HG03354 (cell line): ENCODE data around the gene UBAC2.
A peak's percentile ranks its signal among the peaks of the same experiment; 100 is the strongest.

Source experiments
- ATAC-seq: cut with Tn5 transposase; IDR thresholded peaks from one replicate; pipeline ENCODE4 v1.9.1; 2021; ENCODE audit warnings: mild to moderate bottlenecking; ENCODE audit not compliant: unreplicated experiment, poor library complexity, severe bottlenecking

Gene UBAC2

DNA sequence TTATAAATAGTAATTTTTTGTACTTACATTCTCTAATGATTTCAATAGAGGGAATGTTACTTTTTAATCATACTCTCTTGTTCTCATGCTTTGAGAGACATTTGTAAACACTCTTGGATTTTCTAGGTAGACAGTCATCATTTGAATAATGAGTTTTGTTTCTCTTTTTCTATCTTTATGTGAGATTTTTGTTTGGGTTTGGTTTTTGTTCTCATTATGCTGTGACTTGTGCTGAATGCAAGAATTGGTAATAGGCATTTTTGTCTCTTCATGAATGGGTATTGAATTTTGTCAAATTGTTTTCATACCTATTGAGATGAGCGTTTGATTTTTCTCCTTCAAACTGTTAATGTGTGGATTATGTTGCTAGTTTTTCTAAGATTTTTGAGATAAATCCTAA lies 163.3 kb downstream of the UBAC2 start:
- no peak for ATAC-seq

DNA sequence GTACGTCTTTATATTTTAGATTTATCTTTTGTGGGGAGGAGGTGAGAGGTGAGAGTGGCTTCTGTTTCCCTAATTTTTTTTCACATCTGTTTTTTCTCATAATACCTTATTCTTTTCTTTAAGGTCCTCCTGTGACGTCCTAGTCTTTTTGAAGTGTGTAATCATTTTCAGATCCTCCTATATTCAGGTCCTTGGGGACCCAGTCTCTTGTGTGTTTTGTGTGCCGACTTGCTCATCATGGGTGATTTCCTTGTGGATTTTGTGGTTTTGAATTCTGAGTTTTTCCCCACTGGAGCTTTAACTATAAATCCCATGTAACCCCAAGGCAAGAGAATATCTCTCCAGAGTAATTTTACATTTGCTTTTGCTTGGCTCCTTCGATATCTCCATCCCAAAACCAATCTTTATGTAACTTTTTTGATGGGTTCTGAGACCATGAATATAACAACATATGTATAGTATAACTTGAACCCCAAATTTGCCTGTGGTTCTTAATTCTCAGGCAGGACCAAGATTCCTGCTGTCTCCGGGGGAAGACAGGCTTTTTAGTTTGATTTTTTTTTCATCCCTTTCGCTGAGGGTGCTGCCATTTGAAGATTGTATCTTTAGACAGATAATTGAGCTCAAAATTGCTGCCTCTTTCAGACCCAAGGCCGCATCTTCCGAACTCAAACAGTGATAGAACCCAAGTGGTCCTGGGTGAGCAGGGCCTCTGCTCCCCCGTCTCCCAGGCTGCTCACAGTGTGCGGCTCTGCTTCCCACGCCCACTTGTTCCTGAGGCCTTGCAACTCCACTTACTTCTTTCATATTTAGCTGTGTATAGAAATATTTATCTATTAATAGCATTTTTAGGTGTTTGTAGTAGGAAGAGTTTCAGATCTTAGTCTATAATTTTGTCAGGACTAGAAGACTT lies 165.7 kb downstream of the UBAC2 start:
- peak; percentile 52 for ATAC-seq

DNA sequence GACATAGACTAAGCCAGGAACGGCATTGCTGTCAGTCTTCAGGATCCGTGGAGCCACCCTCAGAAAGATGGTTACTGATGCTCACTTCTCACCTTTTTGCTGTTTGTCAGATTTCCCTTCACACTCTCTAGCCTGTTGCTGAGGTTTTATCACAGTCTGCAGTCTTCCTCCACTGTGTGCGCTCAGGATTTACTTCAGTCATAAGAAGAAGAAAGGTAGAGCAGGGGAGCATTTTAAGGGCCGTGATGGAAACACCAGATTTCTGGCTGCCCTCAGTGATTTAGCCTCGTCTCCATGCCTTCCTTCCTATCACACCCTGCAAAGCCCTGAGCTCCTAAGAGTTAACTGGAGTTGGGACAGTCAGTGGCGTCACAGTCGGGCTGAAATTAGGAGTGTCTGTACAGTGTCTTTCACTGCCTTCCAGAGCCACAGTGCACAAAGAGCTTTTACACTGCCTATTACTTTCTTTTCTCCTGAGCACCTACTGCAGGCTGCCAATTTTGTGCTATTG lies 166.5 kb downstream of the UBAC2 start:
- ATAC-seq, result no peak

DNA sequence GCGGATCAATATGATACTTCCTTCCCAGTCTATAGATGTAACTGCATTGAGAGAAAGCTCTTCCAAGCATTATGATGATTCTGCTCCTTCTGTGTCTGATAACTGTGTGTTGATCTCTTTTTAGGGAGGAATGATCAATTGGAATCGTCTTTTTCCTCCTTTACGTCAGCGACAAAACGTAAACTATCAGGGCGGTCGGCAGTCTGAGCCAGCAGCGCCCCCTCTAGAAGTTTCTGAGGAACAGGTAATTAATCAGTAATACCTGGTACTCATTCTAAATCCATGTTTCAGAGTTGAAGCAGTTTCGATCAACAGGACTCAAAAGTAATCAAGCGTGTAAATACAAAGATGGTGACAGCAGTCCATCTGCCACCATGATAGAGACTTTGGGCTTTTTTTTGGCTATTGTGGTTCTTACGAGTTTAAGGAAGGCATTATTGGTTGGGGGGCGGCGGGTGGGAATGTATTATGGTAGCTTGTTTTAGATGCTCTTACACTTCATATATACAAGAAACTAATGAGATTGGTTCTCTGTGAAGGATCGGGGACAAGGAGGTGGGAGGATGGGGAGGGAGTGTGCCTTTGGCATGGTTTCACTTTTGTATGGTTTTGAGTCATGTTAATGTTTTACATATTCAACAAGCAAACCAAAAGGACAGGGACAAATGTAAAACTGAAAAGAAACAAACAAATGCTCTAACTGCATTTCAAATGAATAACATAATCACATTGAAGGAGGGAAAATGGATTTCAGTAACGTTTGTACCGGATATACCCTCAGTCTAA lies 167.2 kb downstream of the UBAC2 start:
- ATAC-seq, result peak; percentile 59

DNA sequence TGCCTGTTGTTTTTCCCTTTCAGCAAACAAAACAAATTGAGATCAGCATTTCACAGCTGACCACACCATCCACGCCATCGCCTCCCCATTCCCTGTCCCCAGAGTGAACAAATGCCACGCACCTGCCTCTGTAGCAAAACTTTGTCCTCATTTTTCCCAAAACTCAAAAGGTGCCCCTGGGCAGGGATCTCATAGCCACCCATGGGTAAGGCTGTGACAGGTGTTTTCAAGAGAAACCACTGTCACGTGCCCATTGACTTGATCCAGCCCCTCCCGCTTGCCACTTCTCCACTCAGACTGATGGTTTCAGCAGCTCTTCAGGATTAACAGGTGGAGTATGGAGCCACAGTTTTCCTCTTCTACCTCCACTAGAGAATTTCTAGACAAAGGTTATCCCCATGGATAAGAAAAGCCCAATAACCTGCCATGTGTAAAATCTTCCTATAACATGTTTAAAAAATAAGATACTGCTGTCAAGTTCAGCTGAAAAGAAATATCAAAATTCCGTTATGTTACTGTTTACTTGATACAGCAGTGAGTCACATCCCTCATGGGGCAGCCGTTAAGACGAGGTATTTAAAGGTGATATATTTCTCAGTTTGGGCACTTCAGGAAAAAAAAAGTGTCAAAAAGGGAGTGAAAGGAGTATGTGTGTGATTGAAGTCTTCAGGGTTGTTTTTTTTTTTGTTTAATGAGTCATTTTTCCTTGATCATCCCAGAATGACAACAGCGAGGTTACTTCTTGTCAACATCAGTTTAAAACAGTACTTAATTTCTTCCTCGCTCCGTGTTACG lies 170.0 kb downstream of the UBAC2 start:
- ATAC-seq, result no peak

DNA sequence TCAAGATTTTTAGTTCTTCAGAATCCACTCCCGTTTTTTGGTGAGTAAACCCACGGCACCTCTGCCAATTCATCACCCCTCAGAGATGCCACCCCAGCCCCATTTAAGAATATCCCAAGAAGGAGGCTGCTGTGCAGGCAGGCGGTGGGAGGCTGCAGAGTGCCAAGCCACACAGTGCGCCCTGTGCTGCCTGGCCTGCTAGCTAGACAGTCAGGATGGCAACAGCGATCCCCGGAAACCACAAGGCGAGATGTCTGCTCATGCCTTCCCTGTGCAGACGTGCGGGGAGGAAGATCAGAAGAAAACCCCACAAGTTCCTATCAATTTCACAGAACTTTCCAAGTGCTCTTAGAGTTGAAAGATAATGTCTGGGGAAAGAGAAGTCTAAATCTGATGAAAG lies 171.3 kb downstream of the UBAC2 start:
- ATAC-seq, result no peak

DNA sequence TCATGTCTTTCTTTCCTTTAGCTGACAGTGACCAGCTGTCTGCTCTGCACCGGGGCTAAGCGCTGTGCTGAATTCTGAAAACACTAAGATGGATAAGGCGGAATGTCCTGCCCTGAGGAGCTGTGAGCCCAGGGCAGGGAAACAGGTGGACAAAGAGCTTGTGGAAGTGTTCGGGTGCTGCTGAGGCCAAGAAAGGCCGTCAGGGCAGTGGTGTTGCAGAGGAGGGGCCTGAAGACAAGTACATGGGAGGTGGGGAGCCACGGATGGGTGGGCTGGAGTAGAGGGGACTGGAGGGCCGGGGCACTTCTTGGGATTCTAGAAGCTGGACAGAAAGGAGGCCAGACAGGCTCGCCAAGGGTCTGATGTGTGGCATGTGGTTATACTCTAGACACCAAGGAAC lies 172.8 kb downstream of the UBAC2 start:
- no peak for ATAC-seq

DNA sequence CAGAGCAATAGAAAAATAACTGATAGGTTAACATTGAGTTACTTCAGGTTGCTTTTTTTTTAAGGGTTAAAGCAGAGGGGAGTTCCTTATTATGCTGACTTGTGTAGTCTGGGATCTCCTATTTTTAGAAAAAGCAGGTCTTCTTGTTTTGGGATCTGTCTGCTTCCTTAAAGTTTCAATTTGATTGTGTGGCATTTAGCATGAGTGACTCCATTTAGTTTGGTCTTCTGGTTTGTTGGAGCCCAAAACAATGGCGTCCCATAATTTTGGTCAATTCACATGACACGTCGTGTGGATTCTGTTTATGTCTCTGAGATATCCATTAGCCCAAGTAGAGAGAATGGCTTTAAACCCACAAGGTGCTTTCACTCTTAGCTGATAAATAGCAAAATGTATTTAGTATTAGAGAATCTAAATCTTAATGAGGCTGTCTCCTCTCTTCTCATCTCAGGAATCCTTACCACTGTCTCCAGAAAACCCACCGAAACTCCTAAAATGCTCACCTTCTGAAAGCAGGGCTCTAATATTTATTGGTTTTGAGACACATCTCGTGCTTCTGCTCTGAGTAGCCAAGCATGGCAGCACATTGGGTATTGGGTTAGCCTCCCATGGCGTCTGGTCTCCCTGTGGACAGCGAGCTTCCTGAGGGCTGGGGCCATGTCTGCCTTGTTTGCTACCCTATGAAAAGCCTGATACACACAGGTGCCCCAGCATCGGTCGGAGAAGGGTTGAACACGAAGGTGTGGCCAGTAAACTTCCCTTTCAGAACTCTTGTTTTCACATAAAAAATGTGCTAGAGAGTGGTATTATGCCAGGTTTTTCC lies 173.7 kb downstream of the UBAC2 start:
- peak; percentile 39 for ATAC-seq

DNA sequence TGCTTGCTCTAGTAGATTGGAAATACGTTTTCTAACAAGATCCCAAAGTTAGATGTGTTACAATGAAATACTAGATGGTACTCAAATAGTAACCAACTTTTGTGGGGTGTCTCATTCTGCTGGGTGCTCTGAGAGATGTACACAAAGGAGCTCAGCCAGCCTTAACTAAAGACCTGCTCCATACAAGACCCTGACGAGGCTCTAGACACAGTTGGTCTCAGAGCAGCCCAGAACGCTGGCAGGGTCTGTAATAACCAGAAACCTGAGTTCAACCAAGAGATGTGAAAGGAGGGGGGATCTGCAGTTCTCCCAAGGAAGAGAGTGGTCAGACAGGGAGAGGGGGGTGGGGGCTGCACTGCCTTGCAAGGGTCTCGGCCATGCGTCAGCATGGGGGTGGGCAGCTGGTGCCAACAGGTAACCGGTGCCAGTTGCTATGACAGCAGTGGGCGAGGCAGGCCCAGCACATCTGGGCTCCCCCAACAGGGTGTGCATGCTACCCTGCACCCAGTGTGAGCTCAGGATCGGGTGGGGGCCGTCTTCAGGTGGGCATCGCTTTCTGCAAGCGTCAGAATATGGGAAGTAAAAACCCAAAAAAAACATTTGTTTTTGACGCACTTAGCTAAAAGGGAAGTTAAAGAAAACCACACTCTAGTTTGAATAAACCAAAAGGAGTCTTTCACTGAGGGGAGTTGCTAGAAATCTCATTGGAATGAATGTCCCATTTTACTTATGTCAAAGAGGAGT lies 174.5 kb downstream of the UBAC2 start:
- ATAC-seq, result peak; percentile 61

DNA sequence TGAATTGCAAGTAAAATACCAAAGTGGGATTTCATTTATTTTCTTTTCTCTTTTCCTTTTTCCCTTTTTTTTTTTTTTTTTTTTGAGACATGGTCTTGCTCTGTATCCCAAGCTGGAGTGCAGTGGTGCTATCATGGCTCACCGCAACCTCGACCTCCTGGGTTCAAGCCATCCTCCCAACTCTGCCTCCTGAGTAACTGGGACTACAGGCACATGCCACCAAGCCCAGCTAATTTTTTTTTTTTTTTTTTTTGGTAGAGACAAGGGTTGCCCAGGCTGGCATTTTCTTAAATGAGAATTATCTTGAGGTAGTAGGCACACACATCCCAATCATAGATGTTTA lies 175.1 kb downstream of the UBAC2 start:
- ATAC-seq, result peak; percentile 1

DNA sequence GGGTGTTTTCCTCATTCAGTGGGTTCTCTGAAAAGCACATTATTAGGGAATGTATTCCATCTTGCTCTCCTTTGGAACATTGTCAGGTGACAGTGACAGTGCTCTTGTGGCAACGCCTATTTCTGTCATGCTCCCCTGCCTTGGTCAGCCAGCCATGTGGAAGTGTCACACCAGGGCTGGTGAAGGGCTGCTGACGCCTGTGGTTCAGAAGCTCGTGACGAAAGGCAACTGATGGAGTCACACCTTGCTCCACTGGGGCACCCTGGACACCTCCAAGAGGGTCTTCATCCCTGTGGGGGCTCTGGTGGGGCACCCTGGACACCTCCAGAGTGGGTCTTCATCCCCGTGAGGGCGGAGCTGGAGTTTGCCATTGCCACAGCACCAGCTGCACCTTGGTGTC lies 175.5 kb downstream of the UBAC2 start:
- peak; percentile 75 for ATAC-seq

DNA sequence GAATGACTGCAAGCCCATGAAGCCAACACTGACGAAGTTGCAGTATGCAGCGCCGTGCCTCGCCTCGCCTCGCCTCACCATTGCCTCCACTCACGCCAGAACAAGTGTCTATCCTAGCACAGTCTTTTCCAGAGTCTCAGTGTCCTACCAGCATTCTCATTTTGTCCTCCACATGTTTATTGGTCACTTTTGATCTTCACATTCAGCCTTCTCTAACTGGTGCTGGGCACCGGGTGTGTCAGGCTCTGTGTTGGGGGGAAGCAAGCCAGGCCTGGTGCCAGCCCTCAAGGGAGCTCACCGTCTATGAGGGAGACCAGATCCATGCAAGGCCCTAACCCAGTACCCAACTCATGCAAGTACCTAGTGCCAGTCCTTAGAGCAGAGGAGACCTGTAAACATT lies 176.3 kb downstream of the UBAC2 start:
- ATAC-seq, result no peak

DNA sequence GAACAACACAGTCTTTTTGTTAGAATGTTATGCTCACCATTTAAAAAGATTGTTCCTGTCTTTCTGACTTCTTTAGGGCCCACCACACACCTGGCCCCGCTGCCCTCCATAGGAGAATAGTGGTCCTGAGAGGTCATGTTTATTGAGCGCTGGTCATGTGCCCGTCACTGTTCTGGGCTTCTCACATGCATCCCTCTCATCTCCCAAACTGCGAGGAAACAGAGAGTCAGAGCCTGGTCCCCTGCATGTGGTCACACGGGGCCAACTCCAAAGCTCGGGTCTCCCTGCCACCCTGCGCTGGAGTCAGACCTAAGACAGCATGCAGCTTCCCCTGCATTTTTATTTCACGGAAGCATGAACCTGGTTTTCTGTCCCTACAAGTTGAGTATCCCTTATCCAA lies 177.0 kb downstream of the UBAC2 start:
- ATAC-seq, result no peak

DNA sequence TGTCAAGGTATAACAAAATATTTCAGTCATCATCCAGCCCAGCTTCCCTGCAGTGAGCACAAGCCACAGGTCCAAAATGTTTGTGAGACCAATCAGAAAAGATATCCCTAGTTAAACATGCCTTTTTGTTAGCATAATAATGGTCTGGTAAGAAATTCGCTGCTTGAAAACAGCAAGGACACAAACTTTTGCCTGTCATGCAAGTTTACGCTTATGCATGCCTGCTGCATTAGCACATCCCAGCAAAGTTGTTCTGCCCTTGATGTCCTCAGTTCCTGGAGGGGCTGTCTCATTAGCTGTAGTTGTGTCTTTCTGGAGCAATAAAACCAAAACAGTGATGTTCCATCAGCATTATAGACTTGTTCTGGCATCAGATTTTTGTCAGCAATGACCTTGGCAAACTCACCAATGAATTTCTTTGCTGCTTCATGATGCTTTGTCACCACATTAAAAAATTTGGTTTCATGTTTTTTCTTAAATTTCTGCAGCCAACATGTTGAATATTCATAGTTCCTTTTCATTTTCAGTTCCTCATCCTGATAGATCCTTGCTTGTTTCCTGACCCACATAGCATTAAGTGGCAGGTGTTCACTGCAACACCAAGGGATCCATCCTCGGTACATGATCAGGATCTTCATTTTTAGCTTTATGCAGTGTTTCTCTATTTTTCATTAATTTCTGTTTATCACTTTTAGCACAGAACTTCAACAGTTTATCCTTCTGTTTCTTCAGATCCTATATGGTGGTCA lies 178.5 kb downstream of the UBAC2 start:
- ATAC-seq, result no peak

DNA sequence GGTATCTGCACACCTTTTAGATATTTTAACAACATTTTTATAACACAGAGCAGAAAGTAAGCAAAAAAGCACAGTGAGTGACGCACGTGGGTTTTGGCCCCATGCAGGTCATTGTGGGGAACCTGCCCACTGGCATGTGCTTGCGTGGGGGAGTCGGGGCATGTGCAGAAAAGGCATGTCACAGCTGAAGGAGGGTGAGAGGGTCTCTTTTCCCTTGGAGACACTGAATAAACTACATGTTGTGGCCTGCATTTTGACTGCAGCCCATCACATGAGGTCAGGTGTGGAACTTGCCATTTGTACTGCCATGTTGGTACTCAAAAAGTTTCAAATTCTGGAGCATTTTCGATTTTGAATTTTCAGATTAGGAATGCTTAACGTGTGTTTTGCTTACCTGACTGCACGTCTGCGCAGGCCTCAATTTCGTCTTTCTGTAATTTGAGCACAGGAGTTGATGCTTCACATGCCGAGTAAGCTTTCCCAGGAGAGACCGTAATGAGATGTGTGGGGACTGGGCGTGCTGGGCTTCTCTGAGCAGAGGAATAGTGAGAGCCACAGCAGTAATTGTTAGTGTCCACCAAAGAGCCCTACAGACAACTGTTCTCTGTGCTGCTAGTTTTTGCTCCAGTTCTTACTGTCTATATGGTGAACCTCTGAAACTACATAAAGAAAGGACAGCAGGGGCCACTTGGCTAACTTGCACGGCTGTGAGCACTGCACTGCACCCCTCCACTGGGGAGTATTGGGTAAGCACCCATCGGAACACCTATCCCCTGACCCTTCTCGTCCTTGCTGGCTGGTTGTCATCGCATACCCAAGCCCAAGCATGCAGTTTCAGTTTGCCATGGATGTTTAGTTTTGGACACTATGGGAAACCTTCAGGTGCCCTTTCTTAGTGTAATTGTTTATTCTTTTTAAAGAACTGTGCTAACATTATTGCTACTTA lies 179.5 kb downstream of the UBAC2 start:
- ATAC-seq, result no peak

DNA sequence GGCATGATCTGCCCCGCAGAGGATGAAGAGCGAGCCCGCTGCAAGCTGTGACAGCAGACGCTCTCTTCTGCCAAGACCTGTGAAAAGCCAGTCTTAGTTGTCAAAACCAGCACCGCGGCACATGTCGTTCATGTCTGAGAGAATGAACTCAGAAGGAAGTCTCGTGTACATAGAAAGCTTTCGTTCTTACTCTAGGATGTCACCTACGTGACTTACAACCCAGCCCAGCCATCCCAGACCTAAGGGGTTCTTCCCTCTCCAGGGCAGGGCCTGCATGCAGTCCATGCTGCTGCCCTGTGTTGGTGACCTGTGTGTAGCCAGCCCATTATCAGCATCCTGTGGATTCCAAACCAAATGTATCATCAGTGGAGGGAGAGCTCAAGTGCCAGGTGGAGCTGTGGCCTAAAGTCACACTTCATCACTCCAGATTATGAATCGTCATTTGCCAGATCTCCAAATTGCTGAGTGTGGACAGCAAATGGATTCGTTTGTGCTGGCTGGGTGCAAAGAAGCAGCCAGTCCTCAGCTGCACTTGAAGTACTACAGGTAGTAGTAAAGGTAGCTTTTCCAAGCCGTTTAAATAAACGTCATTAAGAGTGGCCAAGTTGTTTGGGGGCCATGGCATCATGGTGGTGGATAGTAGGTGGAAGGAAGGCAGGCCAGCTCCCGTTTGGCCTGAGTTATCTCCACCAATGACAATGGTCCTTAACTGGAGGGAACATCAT lies 180.4 kb downstream of the UBAC2 start:
- ATAC-seq, result no peak
